Measurements from ENCODE around the gene GPNMB.

The GPNMB gene

GRCh38 chr7:23279819-23280525 lies 33.4 kb downstream of the GPNMB start:
- H3K4me3 ChIP-seq (ENCODE audit: low read depth, low read length), result no peak overlapping the region
- TF ChIP-seq MAX (IDR thresholded peaks at IDR 0.05; ENCODE audit: low read depth, low read length) (no peak), POLR2A (IDR thresholded peaks at IDR 0.05; ENCODE audit: extremely low read depth, insufficient read length) (no peak), CTCF (IDR thresholded peaks at IDR 0.05; ENCODE audit: low read depth, low read length) (no peak)
- DNase-seq (ENCODE audit: low read depth), result no peak

GRCh38 chr7:23283086-23283485 lies 36.5 kb downstream of the GPNMB start:
- TF ChIP-seq CTCF (IDR thresholded peaks at IDR 0.05; ENCODE audit: low read depth, low read length) (no peak), MYC (IDR thresholded peaks at IDR 0.05; ENCODE audit: low read depth, low read length) (no peak), POLR2A (IDR thresholded peaks at IDR 0.05; ENCODE audit: extremely low read depth, insufficient read length) (no peak), MAX (IDR thresholded peaks at IDR 0.05; ENCODE audit: low read depth, low read length) (no peak)
- no peak for DNase-seq (ENCODE audit: low read depth)
- H3K4me3 ChIP-seq (ENCODE audit: low read depth, low read length), result no peak overlapping the region

- H3K4me3 ChIP-seq (ENCODE audit: low read depth, low read length), result no peak overlapping the region
- no peak for DNase-seq (ENCODE audit: low read depth)
- TF ChIP-seq MYC (IDR thresholded peaks at IDR 0.05; ENCODE audit: low read depth, low read length) (no peak), POLR2A (IDR thresholded peaks at IDR 0.05; ENCODE audit: extremely low read depth, insufficient read length) (no peak), CTCF (IDR thresholded peaks at IDR 0.05; ENCODE audit: low read depth, low read length) (no peak), MAX (IDR thresholded peaks at IDR 0.05; ENCODE audit: low read depth, low read length) (no peak)
These were observed 38.3 kb downstream of the GPNMB start for GRCh38 chr7:23284871-23285270.

GRCh38 chr7:23285657-23286646 lies 39.4 kb downstream of the GPNMB start:
- no peak overlapping the region for H3K4me3 ChIP-seq (ENCODE audit: low read depth, low read length)
- no peak for TF ChIP-seq MAX (IDR thresholded peaks at IDR 0.05; ENCODE audit: low read depth, low read length)
- no peak for TF ChIP-seq CTCF (IDR thresholded peaks at IDR 0.05; ENCODE audit: low read depth, low read length)
- no peak for TF ChIP-seq POLR2A (IDR thresholded peaks at IDR 0.05; ENCODE audit: extremely low read depth, insufficient read length)
- no peak for TF ChIP-seq MYC (IDR thresholded peaks at IDR 0.05; ENCODE audit: low read depth, low read length)
- DNase-seq (ENCODE audit: low read depth), result peak; percentile 47

- TF ChIP-seq CTCF (IDR thresholded peaks at IDR 0.05; ENCODE audit: low read depth, low read length) (no peak), MYC (IDR thresholded peaks at IDR 0.05; ENCODE audit: low read depth, low read length) (peak; percentile 73), MAX (IDR thresholded peaks at IDR 0.05; ENCODE audit: low read depth, low read length) (peak; percentile 75; the same call in 1 of the 2 replicates)
- no peak overlapping the region for H3K4me3 ChIP-seq (ENCODE audit: low read depth, low read length)
- DNase-seq (ENCODE audit: low read depth), result peak; percentile 89
These were observed 41.0 kb downstream of the GPNMB start for GRCh38 chr7:23287612-23288011.
